Endothelial cell of umbilical vein (primary cell): ENCODE results near the gene SETBP1.

Source experiments
- CTCF ChIP-seq, 2 donors: IDR thresholded peaks; 1 replicate in 1 of 2; 2 replicates in 1 of 2; pipeline ENCODE4 v1.5.1; 2011; ENCODE audit warnings: low read length in 2 of 2, mild to moderate bottlenecking in 2 of 2, moderate library complexity in 2 of 2, control low read depth in 1 of 2, inconsistent platforms in 1 of 2, low read depth in 1 of 2; ENCODE audit not compliant: insufficient read depth in 1 of 2; ENCODE audit errors: extremely low read depth in 1 of 2
- POLR2AphosphoS5 ChIP-seq: IDR thresholded peaks from 2 replicates; pipeline ENCODE4 v1.6.1; 2012; ENCODE audit warnings: low read depth, mild to moderate bottlenecking, control low read depth, low read length, moderate library complexity; ENCODE audit not compliant: insufficient read depth

DNA sequence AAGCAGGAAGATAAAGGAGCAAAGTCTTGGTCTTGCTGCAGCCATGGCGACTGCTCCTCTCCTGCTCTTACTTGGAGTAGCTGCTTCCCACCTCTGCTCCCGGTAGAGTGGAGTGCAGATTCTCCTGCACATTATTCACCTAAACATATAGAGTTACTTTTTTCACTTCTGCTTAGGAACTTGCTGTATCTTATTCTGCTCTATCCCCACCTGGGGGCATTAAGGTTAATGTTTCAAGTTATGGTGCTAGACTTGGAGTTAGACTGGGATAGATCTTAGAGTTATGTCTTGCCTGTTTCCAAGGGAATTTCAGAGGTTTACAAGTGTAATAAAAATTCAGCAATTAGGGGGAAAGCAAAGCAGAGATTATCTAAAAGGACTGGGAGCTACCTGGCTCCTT is 144.2 kb downstream of the SETBP1 start:
- no peak for TF ChIP-seq CTCF (IDR thresholded peaks at IDR 0.05; ENCODE audit: extremely low read depth in 1 of 2, insufficient read depth in 1 of 2, low read depth in 1 of 2, low read length in 2 of 2)
- no peak for TF ChIP-seq POLR2AphosphoS5
